ENCODE results near the gene PRTG.

DNA sequence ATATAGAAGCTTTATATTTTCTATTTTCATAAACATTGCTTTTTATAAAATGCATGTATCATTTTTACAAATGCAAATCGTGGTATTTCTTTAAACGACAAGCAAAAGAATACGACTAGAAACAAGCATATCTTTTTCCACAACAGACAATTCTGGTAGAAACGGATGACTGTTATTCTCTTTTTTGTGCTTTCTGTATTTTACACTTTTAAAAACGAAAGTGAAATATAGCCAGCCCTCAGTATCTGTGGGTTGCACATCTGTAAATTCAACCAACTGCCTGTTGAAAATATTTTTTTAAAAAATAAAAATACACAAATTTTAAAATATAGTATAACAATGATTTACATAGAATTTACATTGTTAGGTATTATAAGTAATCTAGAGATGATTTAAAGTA, 61.3 kb downstream of the PRTG start:
- no peak for TF ChIP-seq BACH2 (CRISPR knock-in tag; IDR thresholded peaks at IDR 0.05; ENCODE audit: borderline replicate concordance)
- no peak for TF ChIP-seq RARB (CRISPR knock-in tag; IDR thresholded peaks at IDR 0.05)
- TF ChIP-seq, protein P1, sequence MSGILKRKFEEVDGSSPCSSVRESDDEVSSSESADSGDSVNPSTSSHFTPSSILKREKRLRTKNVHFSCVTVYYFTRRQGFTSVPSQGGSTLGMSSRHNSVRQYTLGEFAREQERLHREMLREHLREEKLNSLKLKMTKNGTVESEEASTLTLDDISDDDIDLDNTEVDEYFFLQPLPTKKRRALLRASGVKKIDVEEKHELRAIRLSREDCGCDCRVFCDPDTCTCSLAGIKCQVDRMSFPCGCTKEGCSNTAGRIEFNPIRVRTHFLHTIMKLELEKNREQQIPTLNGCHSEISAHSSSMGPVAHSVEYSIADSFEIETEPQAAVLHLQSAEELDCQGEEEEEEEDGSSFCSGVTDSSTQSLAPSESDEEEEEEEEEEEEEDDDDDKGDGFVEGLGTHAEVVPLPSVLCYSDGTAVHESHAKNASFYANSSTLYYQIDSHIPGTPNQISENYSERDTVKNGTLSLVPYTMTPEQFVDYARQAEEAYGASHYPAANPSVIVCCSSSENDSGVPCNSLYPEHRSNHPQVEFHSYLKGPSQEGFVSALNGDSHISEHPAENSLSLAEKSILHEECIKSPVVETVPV (CRISPR knock-in tag; IDR thresholded peaks at IDR 0.05) = no peak
- TF ChIP-seq, protein P2, sequence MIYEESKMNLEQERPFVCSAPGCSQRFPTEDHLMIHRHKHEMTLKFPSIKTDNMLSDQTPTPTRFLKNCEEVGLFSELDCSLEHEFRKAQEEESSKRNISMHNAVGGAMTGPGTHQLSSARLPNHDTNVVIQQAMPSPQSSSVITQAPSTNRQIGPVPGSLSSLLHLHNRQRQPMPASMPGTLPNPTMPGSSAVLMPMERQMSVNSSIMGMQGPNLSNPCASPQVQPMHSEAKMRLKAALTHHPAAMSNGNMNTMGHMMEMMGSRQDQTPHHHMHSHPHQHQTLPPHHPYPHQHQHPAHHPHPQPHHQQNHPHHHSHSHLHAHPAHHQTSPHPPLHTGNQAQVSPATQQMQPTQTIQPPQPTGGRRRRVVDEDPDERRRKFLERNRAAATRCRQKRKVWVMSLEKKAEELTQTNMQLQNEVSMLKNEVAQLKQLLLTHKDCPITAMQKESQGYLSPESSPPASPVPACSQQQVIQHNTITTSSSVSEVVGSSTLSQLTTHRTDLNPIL (CRISPR knock-in tag; IDR thresholded peaks at IDR 0.05; ENCODE audit: low read depth) = no peak
- no peak for TF ChIP-seq ZFP3 (CRISPR knock-in tag; IDR thresholded peaks at IDR 0.05)
- TF ChIP-seq ZFP30 (CRISPR knock-in tag; IDR thresholded peaks at IDR 0.05) = no peak
- TF ChIP-seq, protein P3, sequence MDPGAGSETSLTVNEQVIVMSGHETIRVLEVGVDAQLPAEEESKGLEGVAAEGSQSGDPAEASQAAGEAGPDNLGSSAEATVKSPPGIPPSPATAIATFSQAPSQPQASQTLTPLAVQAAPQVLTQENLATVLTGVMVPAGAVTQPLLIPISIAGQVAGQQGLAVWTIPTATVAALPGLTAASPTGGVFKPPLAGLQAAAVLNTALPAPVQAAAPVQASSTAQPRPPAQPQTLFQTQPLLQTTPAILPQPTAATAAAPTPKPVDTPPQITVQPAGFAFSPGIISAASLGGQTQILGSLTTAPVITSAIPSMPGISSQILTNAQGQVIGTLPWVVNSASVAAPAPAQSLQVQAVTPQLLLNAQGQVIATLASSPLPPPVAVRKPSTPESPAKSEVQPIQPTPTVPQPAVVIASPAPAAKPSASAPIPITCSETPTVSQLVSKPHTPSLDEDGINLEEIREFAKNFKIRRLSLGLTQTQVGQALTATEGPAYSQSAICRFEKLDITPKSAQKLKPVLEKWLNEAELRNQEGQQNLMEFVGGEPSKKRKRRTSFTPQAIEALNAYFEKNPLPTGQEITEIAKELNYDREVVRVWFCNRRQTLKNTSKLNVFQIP (CRISPR knock-in tag; IDR thresholded peaks at IDR 0.05; ENCODE audit: borderline replicate concordance, low read depth) = no peak
- no peak for TF ChIP-seq PPARA (CRISPR knock-in tag; IDR thresholded peaks at IDR 0.05; ENCODE audit: borderline replicate concordance)
- no peak for TF ChIP-seq ESRRG (CRISPR knock-in tag; IDR thresholded peaks at IDR 0.05)
- no peak for TF ChIP-seq TOX (CRISPR knock-in tag; IDR thresholded peaks at IDR 0.05; ENCODE audit: borderline replicate concordance)
- no peak for TF ChIP-seq ZC3H10 (CRISPR knock-in tag; IDR thresholded peaks at IDR 0.05)
- TF ChIP-seq ZNF70 (CRISPR knock-in tag; IDR thresholded peaks at IDR 0.05) = no peak
- TF ChIP-seq GLIS3 (CRISPR knock-in tag; IDR thresholded peaks at IDR 0.05) = no peak
- TF ChIP-seq, protein P4, sequence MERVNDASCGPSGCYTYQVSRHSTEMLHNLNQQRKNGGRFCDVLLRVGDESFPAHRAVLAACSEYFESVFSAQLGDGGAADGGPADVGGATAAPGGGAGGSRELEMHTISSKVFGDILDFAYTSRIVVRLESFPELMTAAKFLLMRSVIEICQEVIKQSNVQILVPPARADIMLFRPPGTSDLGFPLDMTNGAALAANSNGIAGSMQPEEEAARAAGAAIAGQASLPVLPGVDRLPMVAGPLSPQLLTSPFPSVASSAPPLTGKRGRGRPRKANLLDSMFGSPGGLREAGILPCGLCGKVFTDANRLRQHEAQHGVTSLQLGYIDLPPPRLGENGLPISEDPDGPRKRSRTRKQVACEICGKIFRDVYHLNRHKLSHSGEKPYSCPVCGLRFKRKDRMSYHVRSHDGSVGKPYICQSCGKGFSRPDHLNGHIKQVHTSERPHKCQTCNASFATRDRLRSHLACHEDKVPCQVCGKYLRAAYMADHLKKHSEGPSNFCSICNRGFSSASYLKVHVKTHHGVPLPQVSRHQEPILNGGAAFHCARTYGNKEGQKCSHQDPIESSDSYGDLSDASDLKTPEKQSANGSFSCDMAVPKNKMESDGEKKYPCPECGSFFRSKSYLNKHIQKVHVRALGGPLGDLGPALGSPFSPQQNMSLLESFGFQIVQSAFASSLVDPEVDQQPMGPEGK (CRISPR knock-in tag; IDR thresholded peaks at IDR 0.05; ENCODE audit: borderline replicate concordance) = no peak
